Endothelial cell of umbilical vein (primary cell): ENCODE measurements around the gene KCNA5. TPM values are rescaled to one million over a fixed set of nuclear protein-coding genes. Genes with fewer than 3 reads are reported as not detected.

Source experiments
- BruUV-seq: library from RNA; stranded (reverse); fragments of 400-500 nt; replicated peaks from 2 replicates; lab custom pipeline; 2021; lab: Mats Ljungman, UMichigan
- CTCF ChIA-PET: fragments of 300-600, 350-600 bp; sonication (Branson Sonifier 250); formaldehyde crosslinking; loops from one replicate; lab custom pipeline; 2021; ENCODE audit warnings: antibody characterized with exemption, inconsistent platforms; lab: Charles Lee
- POLR2A ChIA-PET: fragments of 300-600, 350-600 bp; sonication (Branson Sonifier 250); formaldehyde crosslinking; loops from one replicate; lab custom pipeline; 2021; ENCODE audit warnings: antibody characterized with exemption, inconsistent platforms; lab: Charles Lee
- DNase-seq: peaks from one replicate; pipeline ENCODE4 v3.0.0-alpha.2; 2011; ENCODE audit warnings: low read depth, low spot score
- FAIRE-seq: peaks from 2 replicates; lab custom pipeline; 2011; peaks lifted over from hg19 to GRCh38; lab: Jason Lieb, UNC
- H2AFZ ChIP-seq: 2 replicates; pipeline ENCODE4 v1.6.0; 2012; ENCODE audit warnings: low read depth, low read length, control low read depth, inconsistent platforms
- H3K27ac ChIP-seq: 2 replicates; pipeline ENCODE4 v1.5.1; 2011; ENCODE audit warnings: low read depth, mild to moderate bottlenecking, control low read depth, low read length, moderate library complexity; ENCODE audit not compliant: insufficient read depth
- H3K27me3 ChIP-seq, 2 experiments: 2 replicates each; pipeline versions ENCODE4 v1.6.0 to v1.6.1; 2011; ENCODE audit warnings: low read length in 2 of 2, mixed read lengths in 1 of 2; ENCODE audit not compliant: control insufficient read depth in 2 of 2, insufficient read depth in 2 of 2
- H3K36me3 ChIP-seq, 2 experiments: 2 replicates in 1 of 2; 3 replicates in 1 of 2; pipeline ENCODE4 v1.5.1; 2011; ENCODE audit warnings: low read length in 2 of 2, mild to moderate bottlenecking in 1 of 2, moderate library complexity in 1 of 2; ENCODE audit not compliant: control insufficient read depth in 2 of 2, insufficient read depth in 2 of 2; ENCODE audit errors: extremely low read depth in 1 of 2
- H3K4me1 ChIP-seq: 3 replicates; pipeline ENCODE4 v1.5.1; 2011; ENCODE audit warnings: mild to moderate bottlenecking, low read length; ENCODE audit not compliant: control insufficient read depth, insufficient read depth; ENCODE audit errors: extremely low read depth
- H3K4me2 ChIP-seq: 2 replicates; pipeline ENCODE4 v1.6.1; 2011; ENCODE audit warnings: low read length, control low read depth, mixed read lengths; ENCODE audit not compliant: insufficient read depth
- H3K4me3 ChIP-seq, 3 experiments: fragments of 200-600 bp in 1 of 3; sonication (generic), shearing (Covaris generic) in 1 of 3; replicated peaks in 1 of 3; 2 replicates each; pipeline ENCODE4 v1.5.1; 2011 to 2016; ENCODE audit warnings: control low read depth in 3 of 3, low read length in 3 of 3, mild to moderate bottlenecking in 2 of 3, inconsistent platforms in 1 of 3, low read depth in 1 of 3, moderate library complexity in 1 of 3; ENCODE audit not compliant: insufficient read depth in 1 of 3
- H3K79me2 ChIP-seq: 2 replicates; pipeline ENCODE4 v1.6.0; 2012; ENCODE audit warnings: low read length, inconsistent platforms; ENCODE audit not compliant: control insufficient read depth, insufficient read depth
- H3K9ac ChIP-seq: replicated peaks from 2 replicates; pipeline ENCODE3; 2011; ENCODE audit warnings: low read length, control low read depth; ENCODE audit not compliant: insufficient read depth; ENCODE audit errors: extremely low read depth
- H3K9me1 ChIP-seq: replicated peaks from 3 replicates; pipeline ENCODE4 v1.6.0; 2011; ENCODE audit warnings: mild to moderate bottlenecking, low read length; ENCODE audit not compliant: control insufficient read depth, insufficient read depth; ENCODE audit errors: extremely low read depth
- H3K9me3 ChIP-seq: replicated peaks from 2 replicates; pipeline ENCODE4 v1.5.1; 2012; ENCODE audit warnings: low read length, inconsistent platforms; ENCODE audit not compliant: control insufficient read depth, insufficient read depth
- H4K20me1 ChIP-seq: replicated peaks from 2 replicates; pipeline ENCODE3; 2011; ENCODE audit warnings: mild to moderate bottlenecking, low read length; ENCODE audit not compliant: control insufficient read depth, insufficient read depth; ENCODE audit errors: extremely low read depth
- EZH2 ChIP-seq: IDR thresholded peaks from 2 replicates; pipeline ENCODE4 v1.6.1; 2012; ENCODE audit warnings: borderline replicate concordance, low read depth, mild to moderate bottlenecking, moderate library complexity, low read length, inconsistent platforms; ENCODE audit not compliant: severe bottlenecking
- FOS ChIP-seq: IDR thresholded peaks from 2 replicates; pipeline ENCODE4 v1.6.1; 2011; ENCODE audit warnings: mild to moderate bottlenecking, low read length, moderate library complexity, borderline replicate concordance; ENCODE audit not compliant: insufficient read depth
- GATA2 ChIP-seq: IDR thresholded peaks from 2 replicates; pipeline ENCODE4 v1.7.0; 2011; ENCODE audit warnings: low read depth, mild to moderate bottlenecking, moderate library complexity, mixed read lengths, low read length; ENCODE audit not compliant: insufficient read length, insufficient read depth
- JUN ChIP-seq: IDR thresholded peaks from 2 replicates; pipeline ENCODE4 v1.6.1; 2011; ENCODE audit warnings: borderline replicate concordance, low read depth; ENCODE audit not compliant: insufficient read length, insufficient read depth
- MAX ChIP-seq: IDR thresholded peaks from 2 replicates; pipeline ENCODE4 v1.6.1; 2011; ENCODE audit not compliant: insufficient read depth, insufficient read length
- MYC ChIP-seq: IDR thresholded peaks from one replicate; pipeline ENCODE4 v1.6.1; 2011; ENCODE audit warnings: mild to moderate bottlenecking, low read depth, low read length
- POLR2A ChIP-seq: IDR thresholded peaks from 2 replicates; pipeline ENCODE4 v1.6.1; 2012; ENCODE audit warnings: low read depth, mild to moderate bottlenecking, control low read depth, low read length
- POLR2AphosphoS5 ChIP-seq: IDR thresholded peaks from 2 replicates; pipeline ENCODE4 v1.6.1; 2012; ENCODE audit warnings: low read depth, mild to moderate bottlenecking, control low read depth, low read length, moderate library complexity; ENCODE audit not compliant: insufficient read depth
- dilution Hi-C: fragments of 300-500 bp; cut with MboI; formaldehyde crosslinking; loops from one replicate; pipeline ENCODE4 v1.15.0; 2019; ENCODE audit warnings: low sequenced_read_pairs; ENCODE audit not compliant: extremely low pct_ligation_motif_present
- intact Hi-C: fragments of 100-400 bp; cut with micrococcal nuclease; formaldehyde crosslinking; loops from one replicate; pipeline ENCODE4 v1.10.0; 2022
- polyA plus RNA-seq, 4 experiments: library from polyadenylated mRNA; depleted of rRNA in 3 of 4; stranded (reverse) in 3 of 4; unstranded in 1 of 4; fragments of >200 nt; gene quantifications; 2 replicates each; pipeline versions ENCODE4 v1.2.1 to v1.2.3, GENCODE V29; 2011 to 2012; ENCODE audit warnings: missing spikeins in 1 of 4
- total RNA-seq: library from RNA; stranded (reverse); gene quantifications from 2 replicates; pipeline ENCODE4 v1.2.3, GENCODE V29; 2021
- TF ChIP-seq, protein P1 (sequence below), 2 donors: IDR thresholded peaks; 1 replicate in 1 of 2; 2 replicates in 1 of 2; pipeline ENCODE4 v1.5.1; 2011; ENCODE audit warnings: low read length in 2 of 2, mild to moderate bottlenecking in 2 of 2, moderate library complexity in 2 of 2, control low read depth in 1 of 2, inconsistent platforms in 1 of 2, low read depth in 1 of 2; ENCODE audit not compliant: insufficient read depth in 1 of 2; ENCODE audit errors: extremely low read depth in 1 of 2

The KCNA5 gene
- total and polyA plus RNA-seq, 2 donors (not counting 3 experiments of a cell fraction or from before 2014, with no cell fraction given) = not detected

DNA sequence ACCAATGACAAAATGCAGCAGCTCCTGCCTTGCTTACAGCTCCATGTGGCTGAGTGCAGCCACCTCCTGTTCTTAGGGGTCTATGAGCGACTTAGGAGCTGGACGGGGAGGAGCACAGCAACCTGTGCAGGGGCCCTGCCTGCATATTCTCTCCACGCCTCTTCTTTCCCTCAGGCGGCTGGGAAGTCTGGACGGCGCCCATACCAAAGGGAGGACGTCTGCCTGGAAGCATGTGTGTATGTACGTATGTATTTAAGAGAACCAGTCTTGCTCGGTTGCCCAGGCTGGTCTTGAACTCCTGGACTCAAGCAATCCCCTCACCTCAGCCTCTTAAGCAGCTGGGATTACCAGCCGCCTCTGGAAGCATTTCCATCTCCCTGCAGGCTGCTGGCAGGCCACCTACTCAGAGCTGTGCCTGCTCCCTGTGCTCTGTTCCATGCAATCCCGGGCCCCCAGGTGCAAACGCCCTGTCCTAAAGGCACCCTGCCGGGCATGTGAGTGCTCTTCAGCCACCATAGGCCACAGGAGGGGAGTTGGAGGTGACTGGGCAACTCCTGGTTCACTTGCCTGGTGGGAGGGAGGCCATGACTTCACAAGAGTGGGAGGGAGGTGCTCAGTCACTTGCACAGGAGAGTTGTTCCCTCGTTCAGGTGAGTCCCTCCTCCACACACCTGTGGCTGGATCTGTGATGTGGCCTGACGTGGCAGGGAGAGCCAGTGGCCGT is 44.3 kb downstream of the KCNA5 start:
- no TSS peak for BruUV-seq
- no peak for TF ChIP-seq POLR2A
- TF ChIP-seq MAX = no peak
- TF ChIP-seq MYC = no peak
- TF ChIP-seq, protein P1, sequence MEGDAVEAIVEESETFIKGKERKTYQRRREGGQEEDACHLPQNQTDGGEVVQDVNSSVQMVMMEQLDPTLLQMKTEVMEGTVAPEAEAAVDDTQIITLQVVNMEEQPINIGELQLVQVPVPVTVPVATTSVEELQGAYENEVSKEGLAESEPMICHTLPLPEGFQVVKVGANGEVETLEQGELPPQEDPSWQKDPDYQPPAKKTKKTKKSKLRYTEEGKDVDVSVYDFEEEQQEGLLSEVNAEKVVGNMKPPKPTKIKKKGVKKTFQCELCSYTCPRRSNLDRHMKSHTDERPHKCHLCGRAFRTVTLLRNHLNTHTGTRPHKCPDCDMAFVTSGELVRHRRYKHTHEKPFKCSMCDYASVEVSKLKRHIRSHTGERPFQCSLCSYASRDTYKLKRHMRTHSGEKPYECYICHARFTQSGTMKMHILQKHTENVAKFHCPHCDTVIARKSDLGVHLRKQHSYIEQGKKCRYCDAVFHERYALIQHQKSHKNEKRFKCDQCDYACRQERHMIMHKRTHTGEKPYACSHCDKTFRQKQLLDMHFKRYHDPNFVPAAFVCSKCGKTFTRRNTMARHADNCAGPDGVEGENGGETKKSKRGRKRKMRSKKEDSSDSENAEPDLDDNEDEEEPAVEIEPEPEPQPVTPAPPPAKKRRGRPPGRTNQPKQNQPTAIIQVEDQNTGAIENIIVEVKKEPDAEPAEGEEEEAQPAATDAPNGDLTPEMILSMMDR (IDR thresholded peaks at IDR 0.05; ENCODE audit: extremely low read depth in 1 of 2, insufficient read depth in 1 of 2, low read depth in 1 of 2, low read length in 2 of 2) = no peak
- no peak for TF ChIP-seq GATA2
- TF ChIP-seq EZH2 = no peak
- no peak for TF ChIP-seq POLR2AphosphoS5
- no peak for TF ChIP-seq FOS
- TF ChIP-seq JUN = no peak
- no peak overlapping the region for H3K27ac ChIP-seq
- CTCF ChIA-PET = interaction anchor here (1.3 to 6.4 kb wide), 2 partner anchors 67 to 231 kb away, joined by 5 to 94 read pairs; no protein-coding TSS in a partner anchor
- H3K9me1 ChIP-seq = no peaks in the 10 kb centered on the region
- H3K36me3 ChIP-seq = no peaks in the 10 kb centered on the region
- H3K9me3 ChIP-seq = no peaks in the 10 kb centered on the region
- no peaks in the 10 kb centered on the region for H4K20me1 ChIP-seq
- intact Hi-C loops = no loop called here
- no peak overlapping the region for H3K4me2 ChIP-seq
- POLR2A ChIA-PET = no interaction called here
- H3K4me1 ChIP-seq = no peaks in the 10 kb centered on the region
- DNase-seq = no peak
- H3K9ac ChIP-seq = no peak overlapping the region
- H2AFZ ChIP-seq = no peak overlapping the region
- dilution Hi-C loops = no loop called here
- peaks cover 0 to 7% of the 10 kb centered on the region in 2 experiments for H3K27me3 ChIP-seq
- no peaks in the 10 kb centered on the region for H3K79me2 ChIP-seq
- H3K4me3 ChIP-seq = no peak overlapping the region
- FAIRE-seq = no peak
